NCI-H345 (cell line): ENCODE results near the gene GANC.
"Not testable (repeated sequence)": the region's sequence is repeated elsewhere in the genome, so short reads cannot be mapped to it uniquely, and the experiment has no call there.

Source experiments
- DNase-seq: peaks from one replicate; lab custom pipeline; 2025; lab: John Stamatoyannopoulos, UW

GANC gene, protein sequence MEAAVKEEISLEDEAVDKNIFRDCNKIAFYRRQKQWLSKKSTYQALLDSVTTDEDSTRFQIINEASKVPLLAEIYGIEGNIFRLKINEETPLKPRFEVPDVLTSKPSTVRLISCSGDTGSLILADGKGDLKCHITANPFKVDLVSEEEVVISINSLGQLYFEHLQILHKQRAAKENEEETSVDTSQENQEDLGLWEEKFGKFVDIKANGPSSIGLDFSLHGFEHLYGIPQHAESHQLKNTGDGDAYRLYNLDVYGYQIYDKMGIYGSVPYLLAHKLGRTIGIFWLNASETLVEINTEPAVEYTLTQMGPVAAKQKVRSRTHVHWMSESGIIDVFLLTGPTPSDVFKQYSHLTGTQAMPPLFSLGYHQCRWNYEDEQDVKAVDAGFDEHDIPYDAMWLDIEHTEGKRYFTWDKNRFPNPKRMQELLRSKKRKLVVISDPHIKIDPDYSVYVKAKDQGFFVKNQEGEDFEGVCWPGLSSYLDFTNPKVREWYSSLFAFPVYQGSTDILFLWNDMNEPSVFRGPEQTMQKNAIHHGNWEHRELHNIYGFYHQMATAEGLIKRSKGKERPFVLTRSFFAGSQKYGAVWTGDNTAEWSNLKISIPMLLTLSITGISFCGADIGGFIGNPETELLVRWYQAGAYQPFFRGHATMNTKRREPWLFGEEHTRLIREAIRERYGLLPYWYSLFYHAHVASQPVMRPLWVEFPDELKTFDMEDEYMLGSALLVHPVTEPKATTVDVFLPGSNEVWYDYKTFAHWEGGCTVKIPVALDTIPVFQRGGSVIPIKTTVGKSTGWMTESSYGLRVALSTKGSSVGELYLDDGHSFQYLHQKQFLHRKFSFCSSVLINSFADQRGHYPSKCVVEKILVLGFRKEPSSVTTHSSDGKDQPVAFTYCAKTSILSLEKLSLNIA (N-terminal part only)

DNA sequence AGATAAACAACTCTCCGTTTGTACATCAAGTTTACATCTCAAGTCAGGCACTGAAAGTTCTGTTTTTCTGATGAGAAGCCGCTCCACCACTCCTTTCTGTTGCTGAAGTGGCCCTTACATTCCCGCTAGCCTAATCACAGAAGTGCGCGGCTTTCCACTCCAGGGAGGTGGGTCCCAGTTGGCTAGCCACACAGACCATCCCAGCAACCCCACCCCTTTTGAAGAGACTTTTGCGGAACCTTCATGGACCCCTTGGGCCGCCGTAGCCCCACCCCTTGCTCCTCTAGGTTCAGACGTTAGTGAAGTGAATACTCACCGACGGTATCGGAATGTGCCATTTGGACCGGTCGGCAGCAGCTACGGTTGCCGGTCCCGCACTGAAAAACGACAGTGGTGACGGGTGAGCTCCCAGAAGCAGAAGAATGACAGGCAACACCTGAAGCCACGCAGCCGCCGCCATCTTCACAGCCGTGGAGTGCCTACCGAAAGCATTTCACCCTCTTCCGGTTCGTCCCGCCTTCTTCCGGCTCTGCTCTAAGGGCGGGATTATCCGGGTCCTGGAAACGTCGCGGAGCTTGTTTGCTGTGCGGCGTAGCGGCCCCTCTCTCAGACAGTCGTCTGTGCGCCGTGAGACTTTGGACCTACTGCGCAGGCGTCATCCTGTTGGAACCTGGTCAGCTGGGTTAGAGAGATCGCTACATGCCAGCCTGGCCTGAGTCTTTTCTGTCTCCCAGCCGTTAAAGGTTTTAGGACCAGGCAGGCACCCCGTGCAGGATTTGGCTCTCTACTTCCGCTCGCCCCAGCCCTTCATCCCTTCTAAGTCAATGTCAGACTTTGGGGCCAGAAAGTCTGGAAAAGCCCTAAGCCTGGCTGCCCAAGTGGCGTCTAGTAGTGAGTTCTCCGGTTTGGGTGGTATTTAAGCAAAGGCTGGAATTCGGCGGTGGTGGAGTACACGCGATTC lies at the start of gene GANC, which contains the start of gene TMEM87A:
GANC (plus strand) TSS at position 263 of the 961 bp plus-strand sequence. CDS start 1,281 bp downstream, outside the sequence.
TMEM87A (minus strand) TSS at position 495 of the 961 bp plus-strand sequence; CDS start at position 460, 35 bp downstream.
- peak; percentile 97 for DNase-seq

DNA sequence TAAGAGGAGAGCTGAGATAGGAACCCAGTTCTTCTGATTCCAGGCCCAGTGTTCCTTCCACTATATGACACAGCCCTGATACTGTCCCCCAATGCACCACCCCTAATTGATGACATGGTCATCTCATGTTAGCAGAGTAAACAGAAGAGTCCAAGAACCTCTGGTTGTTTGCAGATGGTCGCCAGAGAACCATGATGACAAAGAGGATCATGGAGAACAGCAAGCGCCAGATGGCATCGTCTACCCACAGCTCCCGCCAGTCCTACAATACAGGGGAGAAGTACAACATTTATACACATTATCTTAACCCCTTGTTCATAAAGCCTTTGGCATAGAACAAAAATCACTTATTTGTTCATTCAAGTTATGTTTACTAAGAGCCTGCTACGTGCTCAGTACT lies 46.4 kb upstream of the GANC start:
- no peak for DNase-seq

DNA sequence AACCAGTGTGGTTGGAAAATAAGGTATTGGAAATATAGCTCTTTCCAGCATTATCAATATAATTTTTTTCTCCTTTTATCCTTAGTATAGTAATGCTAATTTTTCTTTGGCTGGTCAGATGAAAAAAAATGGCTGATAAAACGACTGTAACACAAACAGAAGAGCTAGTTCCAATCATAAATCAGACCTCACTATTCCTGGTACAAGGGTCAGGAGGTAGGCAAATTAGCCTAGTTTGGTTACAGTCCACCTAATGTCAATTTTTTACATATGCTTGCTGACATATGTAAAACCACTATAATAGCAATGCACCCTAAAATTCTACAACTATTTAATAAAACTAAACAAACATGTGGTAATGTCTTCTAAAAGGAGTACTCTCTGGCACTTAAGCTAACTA lies 45.0 kb upstream of the GANC start:
- DNase-seq = no peak

DNA sequence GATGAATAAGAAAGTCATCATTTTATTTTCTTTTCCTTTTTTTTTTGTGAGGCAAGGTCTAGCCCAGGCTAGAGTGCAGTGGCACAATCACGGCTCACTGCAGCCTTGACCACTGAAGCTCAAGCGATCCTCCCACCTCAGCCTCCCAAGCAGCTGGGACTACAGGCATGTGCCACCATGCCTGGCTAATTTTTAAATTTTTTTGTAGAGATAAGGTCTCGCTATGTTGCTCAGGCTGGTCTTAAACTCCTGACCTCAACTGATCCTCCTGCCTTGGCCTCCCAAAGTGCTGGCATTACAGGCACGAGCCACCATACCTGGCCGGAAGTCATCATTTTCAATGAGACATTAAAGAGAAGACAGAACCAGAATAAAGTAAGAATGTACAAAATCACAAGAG lies 44.0 kb upstream of the GANC start:
- not testable (repeated sequence) for DNase-seq

DNA sequence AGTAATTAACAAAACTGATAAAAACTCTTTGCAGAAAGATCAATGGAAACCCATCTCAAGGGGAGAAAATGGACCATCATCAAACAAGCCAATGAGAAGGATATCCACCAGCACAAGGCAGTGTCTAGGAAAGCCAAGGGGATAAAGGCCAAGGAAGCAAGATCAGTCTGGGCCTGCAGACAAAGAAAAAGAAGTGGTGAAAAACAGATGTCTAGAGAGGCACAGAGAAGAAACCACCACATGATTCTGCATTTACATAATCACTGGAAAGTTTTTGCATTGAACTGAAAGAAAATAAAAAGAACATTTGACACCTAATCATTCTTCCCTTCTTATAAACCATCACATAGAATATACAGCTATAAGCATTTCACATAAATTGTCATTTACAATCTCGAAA lies 41.9 kb upstream of the GANC start:
- no peak for DNase-seq

DNA sequence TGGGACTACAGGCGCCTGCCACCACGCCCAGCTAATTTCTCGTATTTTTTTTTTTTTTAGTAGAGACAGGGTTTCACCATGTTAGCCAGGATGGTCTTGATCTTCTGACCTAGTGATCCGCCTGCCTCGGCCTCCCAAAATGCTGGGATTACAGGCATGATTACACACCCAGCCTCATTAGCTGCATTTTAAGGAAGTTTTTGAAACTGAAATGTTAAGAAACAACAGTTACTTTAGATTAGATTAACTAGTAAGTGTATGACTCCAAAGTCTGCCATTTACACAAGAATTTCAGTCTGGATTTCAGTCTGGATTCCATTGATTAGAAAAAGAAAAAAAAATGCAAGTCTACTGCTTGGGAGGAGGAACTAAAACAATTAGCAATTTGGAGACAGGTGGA lies 40.4 kb upstream of the GANC start:
- DNase-seq = no peak

DNA sequence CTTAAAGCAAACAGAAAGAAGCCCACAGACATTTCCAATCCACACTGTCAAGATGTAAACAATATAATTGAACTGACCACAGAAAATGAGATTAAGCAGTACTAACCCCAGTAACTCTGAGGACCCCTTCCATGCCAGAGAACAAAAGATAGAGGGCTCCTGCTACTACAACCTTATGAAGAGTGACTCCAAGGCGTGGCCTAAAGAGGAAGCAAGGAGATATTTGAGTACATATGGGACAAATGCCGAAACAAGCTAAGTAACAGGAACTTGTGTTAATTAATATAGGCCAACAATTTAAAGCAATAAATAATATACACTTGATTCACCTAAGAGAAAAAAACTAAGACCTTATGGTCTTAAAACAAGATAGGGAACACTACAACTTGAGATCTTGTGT lies 39.9 kb upstream of the GANC start:
- DNase-seq = no peak

DNA sequence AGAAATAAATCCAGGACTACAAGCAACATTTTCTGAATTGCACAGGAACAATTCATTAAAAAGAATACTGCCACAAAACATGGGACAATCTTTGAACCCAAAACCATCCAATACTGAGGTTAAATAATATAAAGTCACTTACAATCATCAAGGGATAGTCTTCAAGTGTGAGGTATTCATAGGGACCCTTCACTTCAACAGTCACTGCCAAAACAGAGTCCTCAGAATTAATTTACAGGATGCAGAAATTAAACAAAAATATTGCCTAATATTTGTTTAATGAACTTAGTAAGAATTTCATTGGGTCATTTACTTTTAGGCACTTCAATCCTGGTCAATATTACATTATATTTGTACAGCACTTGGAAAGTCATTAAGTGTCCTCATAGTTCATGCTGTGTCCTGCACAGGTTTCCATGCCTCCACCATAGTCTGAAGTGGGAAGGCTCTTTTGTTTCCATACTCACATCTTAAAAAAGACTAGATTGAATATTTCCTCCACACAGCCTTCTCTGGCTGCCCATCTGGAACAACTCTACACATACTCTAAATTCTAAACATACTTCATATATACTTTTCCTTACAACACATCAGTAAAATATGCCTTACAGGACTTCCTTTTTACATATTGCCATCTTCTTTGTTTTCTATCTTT lies 33.3 kb upstream of the GANC start:
- DNase-seq = no peak

DNA sequence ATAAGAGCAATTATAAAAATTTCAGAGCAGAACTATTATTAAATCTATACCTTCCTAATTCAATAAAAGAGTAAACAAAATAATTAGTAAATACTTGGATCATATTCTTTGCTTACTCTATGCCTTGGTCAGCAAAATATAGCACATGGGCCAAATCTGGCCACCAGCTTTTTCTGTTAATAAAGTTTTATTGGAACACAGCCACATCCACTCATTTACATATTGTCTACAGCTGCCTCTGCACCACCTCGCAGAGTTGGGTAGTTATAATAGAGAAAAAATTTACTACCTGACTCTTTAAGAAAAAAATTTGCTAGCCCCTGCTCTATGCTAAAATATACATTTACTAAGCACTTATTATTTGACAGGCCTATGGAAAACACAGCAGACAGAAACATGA lies 32.2 kb upstream of the GANC start:
- DNase-seq = no peak

DNA sequence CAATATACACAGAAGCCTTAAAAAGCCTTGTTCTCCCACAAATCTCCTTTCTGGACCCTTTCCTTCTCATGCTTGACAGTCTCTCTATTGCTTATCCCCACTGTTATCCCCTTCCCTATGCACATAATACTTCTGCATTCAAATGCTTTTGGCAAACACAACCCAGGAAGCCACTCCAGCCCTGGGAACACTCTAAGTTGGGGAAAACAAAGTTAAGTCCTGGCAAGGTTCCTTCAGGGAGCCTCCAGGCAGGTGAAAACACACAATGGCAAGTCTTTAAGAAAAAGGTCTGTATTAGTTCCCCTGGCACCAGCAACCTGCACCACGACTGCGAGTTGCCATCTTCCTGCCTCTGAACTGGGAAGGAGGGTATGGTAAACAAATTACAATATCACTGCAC lies 19.7 kb upstream of the GANC start:
- DNase-seq = no peak

DNA sequence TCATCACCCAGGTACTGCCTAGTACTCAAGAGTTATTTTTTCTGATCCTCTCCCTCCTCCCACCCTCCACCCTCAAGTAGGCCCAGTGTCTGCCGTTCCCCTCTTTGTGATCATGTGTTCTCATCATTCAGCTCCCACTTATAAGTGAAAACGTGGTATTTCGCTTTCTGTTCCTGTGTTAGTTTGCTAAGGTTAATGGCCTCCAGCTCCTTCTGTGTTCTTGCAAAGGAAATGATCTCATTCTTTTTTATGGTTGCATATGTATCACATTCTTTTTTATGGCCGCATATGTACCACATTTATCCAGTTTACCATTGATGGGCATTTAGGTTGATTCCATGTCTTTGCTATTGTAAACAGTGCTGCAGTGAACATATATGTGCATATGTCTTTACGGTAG lies 8.2 kb upstream of the GANC start:
- no peak for DNase-seq

DNA sequence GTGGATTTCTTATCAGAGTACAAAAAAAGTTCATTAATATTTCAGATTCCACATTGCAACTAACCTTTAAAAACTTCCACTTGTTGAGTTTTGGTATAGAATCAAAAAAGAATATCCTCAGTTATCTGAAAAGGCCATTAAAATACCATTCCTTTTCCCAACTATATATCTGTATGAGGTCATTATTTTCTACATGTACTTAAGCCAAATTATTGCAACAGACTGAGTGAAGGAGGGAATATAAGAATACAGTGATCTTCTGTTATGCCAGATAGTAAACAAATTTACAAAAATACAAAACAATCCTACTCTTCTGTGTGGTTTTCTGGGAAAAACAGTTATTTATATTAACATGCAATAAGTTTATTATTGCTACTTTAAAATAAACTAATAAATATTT lies 5.7 kb upstream of the GANC start:
- DNase-seq = no peak

DNA sequence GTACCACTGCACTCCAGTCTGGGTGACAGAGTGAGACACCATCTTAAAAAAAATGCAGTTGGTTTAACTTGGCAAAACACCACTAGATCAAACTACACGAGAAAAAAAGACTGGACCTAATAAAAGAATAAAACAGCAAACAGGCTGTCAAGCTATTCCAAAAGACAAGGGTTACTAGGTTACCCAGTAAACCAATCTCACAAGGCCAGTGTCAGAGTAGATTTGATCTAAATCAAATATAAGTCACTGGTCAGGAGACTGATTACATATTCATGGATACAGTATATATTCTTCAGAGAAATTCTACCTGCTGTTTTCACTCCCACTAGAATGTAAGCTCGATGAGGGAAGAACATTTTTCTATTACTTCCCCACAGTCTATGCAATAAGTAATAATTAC lies 2.5 kb upstream of the GANC start:
- DNase-seq = no peak

DNA sequence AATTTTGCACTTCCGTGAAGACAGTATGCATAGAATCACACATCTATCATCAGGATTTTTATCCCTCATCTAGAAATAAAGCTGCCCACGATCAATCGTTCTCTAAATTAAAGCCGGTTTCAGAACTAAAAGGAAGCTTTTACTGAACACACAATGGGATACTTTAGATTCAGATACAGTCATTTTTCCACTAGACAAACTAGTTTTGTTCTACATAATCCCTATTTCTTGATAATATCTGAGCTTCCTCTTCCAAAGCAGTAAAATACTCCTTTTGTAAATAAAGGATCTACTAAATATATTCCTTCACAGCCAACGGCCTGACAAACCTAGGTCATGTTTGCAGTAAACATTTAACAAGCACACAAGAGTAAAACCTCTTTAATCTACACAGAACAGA lies 2.0 kb upstream of the GANC start:
- DNase-seq = no peak

DNA sequence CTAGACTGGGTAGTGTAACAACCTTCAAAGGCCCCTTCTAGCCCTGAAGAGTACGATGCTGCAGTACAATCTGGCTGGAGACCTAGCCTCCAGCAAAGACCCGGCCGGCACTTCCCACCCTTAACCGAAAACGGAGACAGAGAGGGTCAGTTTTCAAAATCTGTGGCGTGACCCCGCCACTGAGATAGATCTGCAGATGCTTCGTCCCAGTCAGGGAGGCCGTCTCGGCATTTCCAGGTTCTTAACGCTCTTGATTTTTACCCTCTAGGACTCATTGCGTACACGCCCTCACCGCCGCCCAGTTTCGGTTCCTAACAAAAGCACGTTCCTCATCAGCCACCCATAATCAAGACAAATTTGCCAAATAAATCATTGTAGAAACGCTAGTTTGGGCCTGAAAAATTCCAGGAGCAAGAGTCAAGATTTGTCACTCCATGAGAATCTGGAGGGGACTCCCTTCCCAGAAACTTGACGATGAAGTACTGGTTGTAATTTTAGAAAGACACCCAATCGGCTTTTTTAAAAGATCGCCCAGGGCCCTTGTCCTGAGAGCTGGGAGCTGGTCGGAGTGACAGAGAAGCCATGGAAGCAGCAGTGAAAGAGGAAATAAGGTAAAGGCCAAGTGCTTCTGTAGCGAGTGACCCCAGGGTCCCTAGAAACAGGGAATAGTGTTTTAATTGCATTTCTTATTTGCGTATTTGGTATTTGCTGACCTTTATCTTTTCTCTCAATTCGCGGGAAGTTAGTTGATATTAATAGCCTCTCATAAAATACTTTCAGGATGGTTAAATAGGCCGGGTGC lies 1.1 kb downstream of the GANC start:
- DNase-seq = peak; percentile 23

DNA sequence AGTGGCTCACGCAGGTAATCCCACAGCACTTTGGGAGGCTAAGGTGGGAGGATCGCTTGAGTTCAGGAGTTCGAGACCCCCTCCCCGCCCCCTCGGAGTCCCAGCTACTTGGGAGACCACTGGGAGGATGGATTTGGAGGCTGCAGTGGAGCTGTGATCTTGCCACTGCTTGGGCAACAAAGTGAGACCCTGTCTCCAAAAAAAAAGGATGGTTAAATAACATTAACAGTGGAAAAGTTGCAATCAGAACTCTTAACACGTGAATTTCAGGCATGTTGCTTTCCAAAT lies 1.6 kb downstream of the GANC start:
- no peak for DNase-seq

DNA sequence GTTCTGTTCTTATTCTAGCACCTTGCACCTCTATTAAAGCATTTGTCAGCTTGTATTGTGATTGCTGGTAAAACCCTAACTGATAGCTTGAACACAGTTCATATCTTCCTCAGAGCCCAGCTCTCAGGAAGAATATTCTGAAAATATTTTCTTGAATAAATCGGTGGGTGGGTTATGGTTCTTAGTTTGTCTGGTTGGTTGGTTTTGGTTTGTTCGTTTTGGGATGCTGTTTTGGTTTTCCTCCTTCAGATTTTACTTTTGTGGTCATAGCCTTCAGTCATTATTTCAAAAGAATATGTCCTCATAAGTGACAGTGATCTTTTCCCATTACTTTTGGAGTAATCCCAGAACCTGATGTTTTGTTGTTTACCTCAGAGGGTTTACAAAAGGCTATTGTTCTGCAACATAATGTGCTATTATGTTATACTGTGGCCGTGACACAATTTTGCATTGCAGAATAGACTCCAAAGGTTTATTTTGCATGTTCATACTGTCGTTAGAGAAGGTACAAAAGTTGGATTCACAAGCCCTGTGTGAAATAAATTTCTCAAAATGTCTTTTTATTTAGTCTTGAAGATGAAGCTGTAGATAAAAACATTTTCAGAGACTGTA lies 2.9 kb downstream of the GANC start:
- no peak for DNase-seq

DNA sequence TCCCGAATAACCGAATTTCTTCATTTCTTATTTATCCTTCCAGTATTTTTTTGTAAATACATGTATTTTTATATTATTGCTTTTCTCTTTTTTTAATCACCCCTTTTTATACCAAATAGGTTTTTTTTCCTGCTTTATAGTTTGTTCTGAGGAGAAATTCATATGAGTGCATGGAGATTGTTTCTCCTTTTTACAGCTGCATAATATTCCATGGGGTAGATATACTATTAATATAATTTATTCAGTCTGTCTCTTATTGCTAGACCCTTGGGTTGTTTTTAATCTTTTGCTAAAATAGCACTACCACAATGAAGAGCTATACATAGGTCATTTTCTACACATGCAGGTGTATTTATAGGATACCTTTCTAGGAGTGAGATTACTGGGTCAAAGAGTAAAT lies 3.8 kb downstream of the GANC start:
- no peak for DNase-seq

DNA sequence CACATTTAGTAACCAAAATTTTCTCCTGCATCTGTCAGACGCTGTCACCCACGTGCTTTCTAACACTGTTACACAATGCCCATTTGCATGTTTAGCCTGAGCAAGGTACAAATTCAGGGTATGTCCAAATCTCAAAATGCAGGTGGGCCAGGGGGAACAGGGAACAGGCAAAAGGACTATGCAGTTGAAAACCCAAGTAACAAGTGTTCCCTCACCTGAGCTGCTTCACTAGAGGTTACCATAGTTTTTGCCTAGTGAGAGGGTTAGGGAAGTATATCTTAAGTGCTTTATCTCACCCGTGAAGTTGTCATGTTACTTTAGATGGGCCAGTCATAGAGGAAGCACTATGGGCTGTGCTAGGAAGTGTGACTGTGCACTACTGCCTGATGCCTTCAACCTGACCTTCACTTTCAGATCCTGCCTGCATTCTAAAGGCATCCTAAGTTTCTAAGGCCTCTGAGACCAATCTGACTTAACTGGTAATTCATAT lies 6.3 kb downstream of the GANC start:
- no peak for DNase-seq

DNA sequence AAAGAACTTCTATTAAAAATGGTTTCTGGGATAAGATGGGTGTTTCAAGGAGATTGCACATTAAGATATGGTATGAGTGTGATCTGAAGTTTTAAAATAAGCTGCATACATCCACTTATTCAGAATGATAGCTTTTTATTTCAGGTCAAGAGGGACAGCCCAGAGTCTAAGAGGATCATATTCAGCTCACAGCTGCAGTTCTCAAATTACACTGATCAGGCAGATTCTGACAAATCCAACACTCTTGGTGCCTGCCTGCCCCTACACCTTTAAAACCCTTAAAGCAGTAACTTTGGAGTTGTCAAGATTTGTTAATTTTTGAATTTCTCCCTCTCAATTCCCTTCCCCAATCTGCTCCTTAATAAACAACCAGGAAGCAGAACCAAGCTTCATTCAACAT lies 9.3 kb downstream of the GANC start:
- DNase-seq = no peak
